Renal cortex interstitium (tissue), 11 donors: ENCODE data around the gene DEK. TPM values are rescaled to one million over a fixed set of nuclear protein-coding genes. Genes with fewer than 3 reads are reported as not detected.
"Not testable (repeated sequence)": the region's sequence is repeated elsewhere in the genome, so short reads cannot be mapped to it uniquely, and the experiment has no call there.

Experiments
- DNase-seq, 11 donors: peaks; one replicate each; pipeline ENCODE4 v3.0.0-alpha.2; 2013; ENCODE audit warnings: low read depth in 9 of 11, low spot score in 4 of 11; ENCODE audit errors: extremely low read depth in 1 of 11
- polyA plus RNA-seq, 3 donors: library from polyadenylated mRNA; unstranded; fragments of 120-200 nt; gene quantifications; one replicate each; pipeline ENCODE4 v1.2.1, GENCODE V29; 2013; ENCODE audit not compliant: insufficient read length in 3 of 3

DEK gene
- polyA plus RNA-seq, 3 donors = 203 to 267 (median 223) TPM

- no peak for DNase-seq
Measured at GRCh38 chr6:18246205-18246604, 18.1 kb downstream of the DEK start.

- no peak for DNase-seq
Measured at GRCh38 chr6:18245642-18246041, 18.7 kb downstream of the DEK start.

GRCh38 chr6:18245079-18245478 lies 19.3 kb downstream of the DEK start:
- DNase-seq = no peak

GRCh38 chr6:18244251-18244650 lies 20.1 kb downstream of the DEK start:
- DNase-seq = no peak

GRCh38 chr6:18243302-18243893 lies 20.9 kb downstream of the DEK start:
- DNase-seq = no peak

GRCh38 chr6:18242062-18242851 lies 22.1 kb downstream of the DEK start:
- DNase-seq = no peak

- no peak for DNase-seq
Measured at GRCh38 chr6:18241208-18242038, 22.9 kb downstream of the DEK start.

- DNase-seq = peak in 6 of 11 donors; percentile 7 to 39 (median 11)
Measured at GRCh38 chr6:18240230-18240629, 24.1 kb downstream of the DEK start.

GRCh38 chr6:18237167-18237566 lies 27.2 kb downstream of the DEK start:
- no peak for DNase-seq

- no peak for DNase-seq
Measured at GRCh38 chr6:18235524-18235923, 28.8 kb downstream of the DEK start.

GRCh38 chr6:18234564-18234963 lies 29.8 kb downstream of the DEK start:
- DNase-seq = no peak

- not testable (repeated sequence) for DNase-seq
Measured at GRCh38 chr6:18233770-18234169, 30.6 kb downstream of the DEK start.

GRCh38 chr6:18231856-18232255 lies 32.5 kb downstream of the DEK start:
- DNase-seq = not testable (repeated sequence)

- DNase-seq = not testable (repeated sequence)
Measured at GRCh38 chr6:18228590-18228989, 35.7 kb downstream of the DEK start.

GRCh38 chr6:18227166-18227565 lies 37.2 kb downstream of the DEK start:
- DNase-seq = not testable (repeated sequence)

- DNase-seq = not testable (repeated sequence)
Measured at GRCh38 chr6:18226451-18227105, 37.8 kb downstream of the DEK start.

- DNase-seq = no peak
Measured at GRCh38 chr6:18221288-18221615, 43.1 kb downstream of the DEK start.

GRCh38 chr6:18219591-18219990 lies 44.7 kb downstream of the DEK start:
- DNase-seq = no peak

GRCh38 chr6:18218233-18218632 lies 46.1 kb downstream of the DEK start:
- no peak for DNase-seq

GRCh38 chr6:18216411-18216810 lies 47.9 kb downstream of the DEK start:
- DNase-seq = no peak
